ENCODE measurements around the gene RNF25. TPM values are rescaled to one million over a fixed set of nuclear protein-coding genes. Genes with fewer than 3 reads are reported as not detected.

Gene RNF25, protein sequence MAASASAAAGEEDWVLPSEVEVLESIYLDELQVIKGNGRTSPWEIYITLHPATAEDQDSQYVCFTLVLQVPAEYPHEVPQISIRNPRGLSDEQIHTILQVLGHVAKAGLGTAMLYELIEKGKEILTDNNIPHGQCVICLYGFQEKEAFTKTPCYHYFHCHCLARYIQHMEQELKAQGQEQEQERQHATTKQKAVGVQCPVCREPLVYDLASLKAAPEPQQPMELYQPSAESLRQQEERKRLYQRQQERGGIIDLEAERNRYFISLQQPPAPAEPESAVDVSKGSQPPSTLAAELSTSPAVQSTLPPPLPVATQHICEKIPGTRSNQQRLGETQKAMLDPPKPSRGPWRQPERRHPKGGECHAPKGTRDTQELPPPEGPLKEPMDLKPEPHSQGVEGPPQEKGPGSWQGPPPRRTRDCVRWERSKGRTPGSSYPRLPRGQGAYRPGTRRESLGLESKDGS
- polyA plus RNA-seq (2013, experiment 1 of 2): 32.9 TPM
- polyA plus RNA-seq (2013, experiment 2 of 2): 27.7 TPM

- Histone ChIP-seq H3K27me3 (ENCODE audit: control insufficient read depth in 1 of 2, insufficient read depth in 1 of 2, low read length in 2 of 2) (no peaks in the 10 kb centered on the region), H3K79me1 (replicated peaks; ENCODE audit: low read length, poor library complexity, severe bottlenecking) (peaks cover 20% of the 10 kb centered on the region), H4K8ac (ENCODE audit: low read length) (peak within 1 kb of the TSS; percentile 87), H2BK120ac (ENCODE audit: low read depth, low read length) (no peak within 1 kb of the TSS), H3K27ac (ENCODE audit: low read length, poor library complexity, severe bottlenecking) (peak within 1 kb of the TSS; percentile 91), H3K18ac (ENCODE audit: low read depth in 1 of 2, low read length in 2 of 2) (peak within 1 kb of the TSS; percentile 93 to 97), H3K4me1 (ENCODE audit: control insufficient read depth, insufficient read depth, low read depth, low read length) (peaks cover 3% of the 10 kb centered on the region), H2BK12ac (ENCODE audit: low read length in 2 of 2) (no peak within 1 kb of the TSS), H2AFZ (ENCODE audit: low read depth, low read length) (peak within 1 kb of the TSS; percentile 80), H2AK5ac (ENCODE audit: low read length, severe bottlenecking) (peak within 1 kb of the TSS; percentile 77), H2BK15ac (ENCODE audit: low read depth, poor library complexity, severe bottlenecking) (peak within 1 kb of the TSS; percentile 44), H3K9me3 (ENCODE audit: control insufficient read depth, low read length) (no peaks in the 10 kb centered on the region), H3K9ac (ENCODE audit: low read length) (peak within 1 kb of the TSS; percentile 99), H2BK5ac (ENCODE audit: low read depth, low read length, poor library complexity, severe bottlenecking) (peak within 1 kb of the TSS; percentile 88), H4K91ac (ENCODE audit: low read length) (peak within 1 kb of the TSS; percentile 88), H3K23ac (ENCODE audit: low read length in 2 of 2) (no peak within 1 kb of the TSS), H3K36me3 (ENCODE audit: control insufficient read depth in 1 of 2, insufficient read depth in 2 of 2, low read depth in 1 of 2, low read length in 2 of 2) (peaks cover 22 to 57% of the 10 kb centered on the region in 2 experiments), H3K14ac (ENCODE audit: low read length in 2 of 2) (peak within 1 kb of the TSS in 1 of 2 experiments; percentile 68), H3K4me2 (ENCODE audit: low read length, poor library complexity, severe bottlenecking) (peak within 1 kb of the TSS; percentile 51), H3K4ac (ENCODE audit: low read depth in 1 of 2, low read length in 2 of 2) (peak within 1 kb of the TSS in 1 of 2 experiments; percentile 56), H3K4me3 (ENCODE audit: insufficient read depth in 1 of 2, low read depth in 1 of 2, low read length in 2 of 2) (peak within 1 kb of the TSS; percentile 95)
- DNase-seq: peak; percentile 92
- under 1% methylated on average over 47 of the region's 49 CpGs for whole genome bisulfite sequencing
These were observed at the start of gene RNF25, which contains the start of gene STK36 for GRCh38 chr2:218671654-218672566. Gene RNF25 (minus strand): TSS chr2:218672002. CDS start chr2:218671970, 32 bp downstream. Gene STK36 (plus strand): TSS chr2:218672086. CDS start chr2:218672830, 744 bp downstream.

DNA sequence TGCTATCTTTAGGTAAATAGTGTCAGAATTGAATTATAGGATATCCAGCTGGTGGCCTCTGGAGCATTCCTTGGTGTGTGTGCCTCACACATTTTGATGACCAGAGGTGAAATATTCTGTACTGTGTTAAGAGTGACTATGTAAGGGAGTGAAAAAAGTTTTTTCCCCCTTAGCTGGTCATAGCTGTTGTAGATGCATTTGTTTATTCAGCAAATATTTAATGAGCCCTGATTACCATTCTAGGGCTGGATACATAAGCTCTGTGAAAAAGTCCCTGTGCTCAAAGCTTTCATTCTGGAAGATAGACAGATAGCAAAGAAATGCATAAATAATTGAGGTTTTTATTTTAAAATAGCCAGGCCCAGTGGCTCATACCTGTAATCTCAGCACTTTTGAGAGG is 49.7 kb upstream of the RNF25 start:
- Histone ChIP-seq H2BK12ac (ENCODE audit: low read length in 2 of 2) (no peak overlapping the region), H2AK5ac (ENCODE audit: low read length, severe bottlenecking) (no peak overlapping the region), H3K9ac (ENCODE audit: low read length) (no peak overlapping the region), H3K27me3 (ENCODE audit: control insufficient read depth in 1 of 2, insufficient read depth in 1 of 2, low read length in 2 of 2) (no peaks in the 10 kb centered on the region), H2BK5ac (ENCODE audit: low read depth, low read length, poor library complexity, severe bottlenecking) (no peak overlapping the region), H3K9me3 (ENCODE audit: control insufficient read depth, low read length) (peaks cover 6% of the 10 kb centered on the region), H2AFZ (ENCODE audit: low read depth, low read length) (no peak overlapping the region), H2BK120ac (ENCODE audit: low read depth, low read length) (no peak overlapping the region), H4K8ac (ENCODE audit: low read length) (no peak overlapping the region), H3K36me3 (ENCODE audit: control insufficient read depth in 1 of 2, insufficient read depth in 2 of 2, low read depth in 1 of 2, low read length in 2 of 2) (peaks cover 0 to 5% of the 10 kb centered on the region in 2 experiments), H3K27ac (ENCODE audit: low read length, poor library complexity, severe bottlenecking) (no peak overlapping the region), H3K4me1 (ENCODE audit: control insufficient read depth, insufficient read depth, low read depth, low read length) (peaks cover 4% of the 10 kb centered on the region), H3K4me3 (ENCODE audit: insufficient read depth in 1 of 2, low read depth in 1 of 2, low read length in 2 of 2) (no peak overlapping the region), H3K4me2 (ENCODE audit: low read length, poor library complexity, severe bottlenecking) (no peak overlapping the region), H3K18ac (ENCODE audit: low read depth in 1 of 2, low read length in 2 of 2) (no peak overlapping the region), H2BK15ac (ENCODE audit: low read depth, poor library complexity, severe bottlenecking) (no peak overlapping the region), H4K91ac (ENCODE audit: low read length) (no peak overlapping the region), H3K23ac (ENCODE audit: low read length in 2 of 2) (no peak overlapping the region), H3K14ac (ENCODE audit: low read length in 2 of 2) (no peak overlapping the region), H3K79me1 (replicated peaks; ENCODE audit: low read length, poor library complexity, severe bottlenecking) (peaks cover 17% of the 10 kb centered on the region), H3K4ac (ENCODE audit: low read depth in 1 of 2, low read length in 2 of 2) (no peak overlapping the region)
- no peak for DNase-seq

DNA sequence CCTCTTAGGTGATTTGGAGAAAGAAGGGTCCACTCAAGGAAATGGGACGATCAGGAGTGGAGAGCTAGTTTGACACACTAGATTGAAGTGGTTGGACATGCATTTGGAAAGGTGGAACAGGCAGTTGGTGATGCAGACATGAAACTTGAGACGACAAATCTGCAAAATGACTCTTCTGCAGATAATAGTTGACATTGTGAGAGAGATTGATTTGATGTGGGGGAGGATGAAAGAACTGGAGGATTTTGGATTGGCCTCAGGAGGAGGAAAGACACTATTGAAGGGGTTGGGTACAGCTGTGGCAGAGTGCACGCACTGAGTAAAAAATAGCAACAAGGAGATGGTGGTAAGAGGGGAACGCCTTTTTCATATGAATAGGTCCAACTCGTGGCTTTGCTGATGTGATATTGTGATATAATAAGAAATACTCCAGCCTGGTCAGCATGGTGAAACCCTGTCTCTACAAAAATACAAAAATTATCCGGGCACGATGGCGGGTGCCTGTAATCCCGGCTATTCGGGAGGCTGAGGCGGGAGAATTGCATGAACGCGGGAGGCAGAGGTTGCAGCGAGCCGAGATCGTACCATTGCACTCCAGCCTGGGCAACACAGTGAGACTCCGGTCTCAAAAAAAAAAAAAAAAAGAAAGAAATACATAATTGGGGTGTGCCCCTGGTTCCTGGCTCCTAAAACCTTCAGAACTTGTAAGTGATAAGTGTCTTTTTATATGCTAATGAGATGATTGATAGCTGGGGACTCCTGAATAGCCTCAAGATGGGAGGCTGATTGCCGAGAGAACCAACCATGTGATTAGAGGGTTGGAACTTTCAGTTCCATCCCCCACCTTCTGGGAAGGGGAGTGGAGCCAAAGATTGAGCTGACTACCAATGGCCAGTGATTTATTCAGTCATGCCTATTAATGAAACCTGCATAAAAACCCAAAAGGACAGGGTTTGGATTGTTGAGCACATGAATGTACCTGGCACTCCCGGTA is 48.5 kb upstream of the RNF25 start:
- no peaks in the 10 kb centered on the region for H3K27me3 ChIP-seq (ENCODE audit: control insufficient read depth in 1 of 2, insufficient read depth in 1 of 2, low read length in 2 of 2)
- no peak overlapping the region for H3K23ac ChIP-seq (ENCODE audit: low read length in 2 of 2)
- no peak overlapping the region for H2AFZ ChIP-seq (ENCODE audit: low read depth, low read length)
- no peak overlapping the region for H2AK5ac ChIP-seq (ENCODE audit: low read length, severe bottlenecking)
- WGBS: 96% methylated on average over 18 of the region's 19 CpGs
- H2BK12ac ChIP-seq (ENCODE audit: low read length in 2 of 2): no peak overlapping the region
- peaks cover 19% of the 10 kb centered on the region for H3K79me1 ChIP-seq (replicated peaks; ENCODE audit: low read length, poor library complexity, severe bottlenecking)
- peaks cover 0 to 11% of the 10 kb centered on the region in 2 experiments for H3K36me3 ChIP-seq (ENCODE audit: control insufficient read depth in 1 of 2, insufficient read depth in 2 of 2, low read depth in 1 of 2, low read length in 2 of 2)
- H4K8ac ChIP-seq (ENCODE audit: low read length): no peak overlapping the region
- H3K9ac ChIP-seq (ENCODE audit: low read length): no peak overlapping the region
- DNase-seq: no peak
- H3K4me2 ChIP-seq (ENCODE audit: low read length, poor library complexity, severe bottlenecking): no peak overlapping the region
- H3K9me3 ChIP-seq (ENCODE audit: control insufficient read depth, low read length): no peaks in the 10 kb centered on the region
- no peak overlapping the region for H3K4me3 ChIP-seq (ENCODE audit: insufficient read depth in 1 of 2, low read depth in 1 of 2, low read length in 2 of 2)
- peaks cover 4% of the 10 kb centered on the region for H3K4me1 ChIP-seq (ENCODE audit: control insufficient read depth, insufficient read depth, low read depth, low read length)
- no peak overlapping the region for H2BK120ac ChIP-seq (ENCODE audit: low read depth, low read length)
- no peak overlapping the region for H3K27ac ChIP-seq (ENCODE audit: low read length, poor library complexity, severe bottlenecking)
- H3K14ac ChIP-seq (ENCODE audit: low read length in 2 of 2): no peak overlapping the region
- no peak overlapping the region for H3K4ac ChIP-seq (ENCODE audit: low read depth in 1 of 2, low read length in 2 of 2)
- no peak overlapping the region for H2BK15ac ChIP-seq (ENCODE audit: low read depth, poor library complexity, severe bottlenecking)
- no peak overlapping the region for H2BK5ac ChIP-seq (ENCODE audit: low read depth, low read length, poor library complexity, severe bottlenecking)
- no peak overlapping the region for H3K18ac ChIP-seq (ENCODE audit: low read depth in 1 of 2, low read length in 2 of 2)
- no peak overlapping the region for H4K91ac ChIP-seq (ENCODE audit: low read length)
